WTC11 (cell line): Measurements from ENCODE around the gene PCK2. TPM values are rescaled to one million over a fixed set of nuclear protein-coding genes. Genes with fewer than 3 reads are reported as not detected.

Experiments
- ATAC-seq: fragments of 200-7000 bp; cut with Tn5 transposase; 2 replicates; pipeline ENCODE4 v1.10.0; 2021; ENCODE audit warnings: mild to moderate bottlenecking, moderate library complexity
- CTCF ChIA-PET: fragments of 300-600 bp; sonication (Branson Sonifier 250); formaldehyde crosslinking; loops from one replicate; lab custom pipeline; 2021; ENCODE audit warnings: antibody characterized with exemption; lab: Charles Lee
- POLR2A ChIA-PET: fragments of 350-600 bp; sonication (Branson Sonifier 250); formaldehyde crosslinking; loops from one replicate; lab custom pipeline; 2021; ENCODE audit warnings: antibody characterized with exemption; lab: Charles Lee
- DNase-seq: peaks from one replicate; pipeline ENCODE4 v3.0.0; 2021; ENCODE audit warnings: low spot score
- H3K27ac Mint-ChIP-seq: 2 replicates; pipeline ENCODE4 v1.8.0; 2021; ENCODE audit warnings: mixed read lengths
- H3K27me3 Mint-ChIP-seq: 2 replicates; pipeline ENCODE4 v1.8.0; 2021; ENCODE audit warnings: low read depth, mild to moderate bottlenecking, moderate library complexity, mixed read lengths
- H3K36me3 Mint-ChIP-seq: 2 replicates; pipeline ENCODE4 v1.8.0; 2021; ENCODE audit warnings: mixed read lengths
- H3K4me1 Mint-ChIP-seq: 2 replicates; pipeline ENCODE4 v1.8.0; 2022; ENCODE audit warnings: mixed read lengths
- H3K4me3 Mint-ChIP-seq: 2 replicates; pipeline ENCODE4 v1.8.0; 2021; ENCODE audit warnings: mild to moderate bottlenecking, moderate library complexity, mixed read lengths
- H3K9me3 Mint-ChIP-seq: 2 replicates; pipeline ENCODE4 v1.8.0; 2021; ENCODE audit warnings: mixed read lengths
- AR ChIP-seq: fragments of 250-450 bp; sonication (Bioruptor Pico); IDR thresholded peaks from 2 replicates; pipeline ENCODE4 v1.9.0; 2021; ENCODE audit warnings: mild to moderate bottlenecking
- ATF1 ChIP-seq: sonication (generic); formaldehyde crosslinking; IDR thresholded peaks from 2 replicates; pipeline ENCODE4 v1.8.1; 2023; ENCODE audit warnings: mild to moderate bottlenecking, moderate library complexity, missing genetic modification reagents
- CBFB ChIP-seq: sonication (generic); formaldehyde crosslinking; IDR thresholded peaks from 2 replicates; pipeline ENCODE4 v1.8.1; 2022; ENCODE audit warnings: mild to moderate bottlenecking, low read depth, missing genetic modification reagents
- CDX4 ChIP-seq: fragments of 250-450 bp; sonication (Bioruptor Pico); IDR thresholded peaks from 2 replicates; pipeline ENCODE4 v1.9.0; 2021; ENCODE audit warnings: moderate library complexity, mild to moderate bottlenecking, inconsistent platforms, borderline replicate concordance
- ERG ChIP-seq: fragments of 250-450 bp; sonication (Bioruptor Pico); IDR thresholded peaks from 2 replicates; pipeline ENCODE4 v1.8.0; 2021; ENCODE audit warnings: mild to moderate bottlenecking
- FOXP4 ChIP-seq: sonication (generic); formaldehyde crosslinking; IDR thresholded peaks from 2 replicates; pipeline ENCODE4 v1.8.0; 2022; ENCODE audit warnings: mild to moderate bottlenecking, missing genetic modification reagents
- GTF2I ChIP-seq: fragments of 250-450 bp; sonication (Bioruptor Pico); conservative IDR thresholded peaks from 2 replicates; pipeline ENCODE4 v1.4.0; 2021; ENCODE audit warnings: mild to moderate bottlenecking
- MAX ChIP-seq: sonication (generic); formaldehyde crosslinking; IDR thresholded peaks from 2 replicates; pipeline ENCODE4 v1.8.0; 2022; ENCODE audit warnings: mild to moderate bottlenecking, missing genetic modification reagents
- OVOL2 ChIP-seq: fragments of 250-450 bp; sonication (Bioruptor Pico); IDR thresholded peaks from 2 replicates; pipeline ENCODE4 v1.9.0; 2021; ENCODE audit warnings: mild to moderate bottlenecking, borderline replicate concordance
- TEAD4 ChIP-seq: sonication (generic); formaldehyde crosslinking; IDR thresholded peaks from 2 replicates; pipeline ENCODE4 v1.8.0; 2022; ENCODE audit warnings: mild to moderate bottlenecking, missing genetic modification reagents
- TP53 ChIP-seq: sonication (generic); formaldehyde crosslinking; IDR thresholded peaks from 2 replicates; pipeline ENCODE4 v1.8.1; 2023; ENCODE audit warnings: mild to moderate bottlenecking, missing genetic modification reagents
- USF2 ChIP-seq: sonication (generic); formaldehyde crosslinking; IDR thresholded peaks from 2 replicates; pipeline ENCODE4 v1.8.1; 2023; ENCODE audit warnings: mild to moderate bottlenecking, missing genetic modification reagents, moderate library complexity
- ZBTB21 ChIP-seq: sonication (generic); formaldehyde crosslinking; IDR thresholded peaks from 2 replicates; pipeline ENCODE4 v1.8.1; 2023; ENCODE audit warnings: mild to moderate bottlenecking, missing genetic modification reagents, borderline replicate concordance
- ZNF671 ChIP-seq: fragments of 250-450 bp; sonication (Bioruptor Pico); IDR thresholded peaks from 2 replicates; pipeline ENCODE4 v1.8.0; 2021; ENCODE audit warnings: mild to moderate bottlenecking
- total RNA-seq: library from RNA; stranded (reverse); gene quantifications from 3 replicates; pipeline ENCODE4 v1.2.3, GENCODE V29; 2021
- TF ChIP-seq, protein P1 (sequence below): sonication (generic); formaldehyde crosslinking; IDR thresholded peaks from 2 replicates; pipeline ENCODE4 v1.8.0; 2022; ENCODE audit warnings: missing genetic modification reagents
- TF ChIP-seq, protein P2 (sequence below): sonication (generic); formaldehyde crosslinking; IDR thresholded peaks from 2 replicates; pipeline ENCODE4 v1.8.1; 2022; ENCODE audit warnings: low read depth, mild to moderate bottlenecking, moderate library complexity, missing genetic modification reagents, borderline replicate concordance
- TF ChIP-seq, protein P3 (sequence below): sonication (generic); formaldehyde crosslinking; IDR thresholded peaks from 2 replicates; pipeline ENCODE4 v1.8.0; 2023; ENCODE audit warnings: mild to moderate bottlenecking, missing genetic modification reagents

PCK2 gene
- total RNA-seq, 1 experiment from 2014 or later: 67.0 TPM

GRCh38 chr14:24075485-24076301, 18.4 kb upstream of the PCK2 start:
- Mint-ChIP-seq H3K4me3 (no peak overlapping the region), H3K27ac (no peak overlapping the region), H3K36me3 (no peaks in the 10 kb centered on the region), H3K9me3 (no peaks in the 10 kb centered on the region), H3K27me3 (peaks cover 2% of the 10 kb centered on the region), H3K4me1 (peaks cover 26% of the 10 kb centered on the region)
- ChIA-PET POLR2A (interaction anchor here (1.7 kb wide), 1 partner anchor 18 kb away, joined by 4 read pairs; the partner anchor contains the start of gene PCK2), CTCF (interaction anchor here (1.1 to 2.5 kb wide), 5 partner anchors 14 to 85 kb away, joined by 3 to 17 read pairs (median 6); partner anchors contain the start of genes IRF9 and PCK2)
- DNase-seq (no peak), ATAC-seq (no peak)
- TF ChIP-seq, protein P1, sequence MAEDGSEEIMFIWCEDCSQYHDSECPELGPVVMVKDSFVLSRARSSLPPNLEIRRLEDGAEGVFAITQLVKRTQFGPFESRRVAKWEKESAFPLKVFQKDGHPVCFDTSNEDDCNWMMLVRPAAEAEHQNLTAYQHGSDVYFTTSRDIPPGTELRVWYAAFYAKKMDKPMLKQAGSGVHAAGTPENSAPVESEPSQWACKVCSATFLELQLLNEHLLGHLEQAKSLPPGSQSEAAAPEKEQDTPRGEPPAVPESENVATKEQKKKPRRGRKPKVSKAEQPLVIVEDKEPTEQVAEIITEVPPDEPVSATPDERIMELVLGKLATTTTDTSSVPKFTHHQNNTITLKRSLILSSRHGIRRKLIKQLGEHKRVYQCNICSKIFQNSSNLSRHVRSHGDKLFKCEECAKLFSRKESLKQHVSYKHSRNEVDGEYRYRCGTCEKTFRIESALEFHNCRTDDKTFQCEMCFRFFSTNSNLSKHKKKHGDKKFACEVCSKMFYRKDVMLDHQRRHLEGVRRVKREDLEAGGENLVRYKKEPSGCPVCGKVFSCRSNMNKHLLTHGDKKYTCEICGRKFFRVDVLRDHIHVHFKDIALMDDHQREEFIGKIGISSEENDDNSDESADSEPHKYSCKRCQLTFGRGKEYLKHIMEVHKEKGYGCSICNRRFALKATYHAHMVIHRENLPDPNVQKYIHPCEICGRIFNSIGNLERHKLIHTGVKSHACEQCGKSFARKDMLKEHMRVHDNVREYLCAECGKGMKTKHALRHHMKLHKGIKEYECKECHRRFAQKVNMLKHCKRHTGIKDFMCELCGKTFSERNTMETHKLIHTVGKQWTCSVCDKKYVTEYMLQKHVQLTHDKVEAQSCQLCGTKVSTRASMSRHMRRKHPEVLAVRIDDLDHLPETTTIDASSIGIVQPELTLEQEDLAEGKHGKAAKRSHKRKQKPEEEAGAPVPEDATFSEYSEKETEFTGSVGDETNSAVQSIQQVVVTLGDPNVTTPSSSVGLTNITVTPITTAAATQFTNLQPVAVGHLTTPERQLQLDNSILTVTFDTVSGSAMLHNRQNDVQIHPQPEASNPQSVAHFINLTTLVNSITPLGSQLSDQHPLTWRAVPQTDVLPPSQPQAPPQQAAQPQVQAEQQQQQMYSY: no peak
- TF ChIP-seq ERG (CRISPR knock-in tag) (no peak), MAX (CRISPR knock-in tag) (no peak), GTF2I (CRISPR knock-in tag) (no peak), TEAD4 (CRISPR knock-in tag) (no peak), AR (CRISPR knock-in tag) (no peak), TP53 (no peak), ZBTB21 (CRISPR knock-in tag) (no peak), OVOL2 (CRISPR knock-in tag) (no peak), USF2 (CRISPR knock-in tag) (no peak), CDX4 (no peak), CBFB (CRISPR knock-in tag) (no peak), ZNF671 (no peak), ATF1 (no peak), FOXP4 (CRISPR knock-in tag) (no peak)
- TF ChIP-seq, protein P2, sequence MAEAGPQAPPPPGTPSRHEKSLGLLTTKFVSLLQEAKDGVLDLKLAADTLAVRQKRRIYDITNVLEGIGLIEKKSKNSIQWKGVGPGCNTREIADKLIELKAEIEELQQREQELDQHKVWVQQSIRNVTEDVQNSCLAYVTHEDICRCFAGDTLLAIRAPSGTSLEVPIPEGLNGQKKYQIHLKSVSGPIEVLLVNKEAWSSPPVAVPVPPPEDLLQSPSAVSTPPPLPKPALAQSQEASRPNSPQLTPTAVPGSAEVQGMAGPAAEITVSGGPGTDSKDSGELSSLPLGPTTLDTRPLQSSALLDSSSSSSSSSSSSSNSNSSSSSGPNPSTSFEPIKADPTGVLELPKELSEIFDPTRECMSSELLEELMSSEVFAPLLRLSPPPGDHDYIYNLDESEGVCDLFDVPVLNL (CRISPR knock-in tag): no peak
- TF ChIP-seq, protein P3, sequence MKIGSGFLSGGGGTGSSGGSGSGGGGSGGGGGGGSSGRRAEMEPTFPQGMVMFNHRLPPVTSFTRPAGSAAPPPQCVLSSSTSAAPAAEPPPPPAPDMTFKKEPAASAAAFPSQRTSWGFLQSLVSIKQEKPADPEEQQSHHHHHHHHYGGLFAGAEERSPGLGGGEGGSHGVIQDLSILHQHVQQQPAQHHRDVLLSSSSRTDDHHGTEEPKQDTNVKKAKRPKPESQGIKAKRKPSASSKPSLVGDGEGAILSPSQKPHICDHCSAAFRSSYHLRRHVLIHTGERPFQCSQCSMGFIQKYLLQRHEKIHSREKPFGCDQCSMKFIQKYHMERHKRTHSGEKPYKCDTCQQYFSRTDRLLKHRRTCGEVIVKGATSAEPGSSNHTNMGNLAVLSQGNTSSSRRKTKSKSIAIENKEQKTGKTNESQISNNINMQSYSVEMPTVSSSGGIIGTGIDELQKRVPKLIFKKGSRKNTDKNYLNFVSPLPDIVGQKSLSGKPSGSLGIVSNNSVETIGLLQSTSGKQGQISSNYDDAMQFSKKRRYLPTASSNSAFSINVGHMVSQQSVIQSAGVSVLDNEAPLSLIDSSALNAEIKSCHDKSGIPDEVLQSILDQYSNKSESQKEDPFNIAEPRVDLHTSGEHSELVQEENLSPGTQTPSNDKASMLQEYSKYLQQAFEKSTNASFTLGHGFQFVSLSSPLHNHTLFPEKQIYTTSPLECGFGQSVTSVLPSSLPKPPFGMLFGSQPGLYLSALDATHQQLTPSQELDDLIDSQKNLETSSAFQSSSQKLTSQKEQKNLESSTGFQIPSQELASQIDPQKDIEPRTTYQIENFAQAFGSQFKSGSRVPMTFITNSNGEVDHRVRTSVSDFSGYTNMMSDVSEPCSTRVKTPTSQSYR (CRISPR knock-in tag): no peak
